Activated CD8-positive, alpha-beta T cell treated with anti-CD3 and anti-CD28 coated beads, Interleukin-2, amount 10 ng/mL, durations not matched to agents 7 days and 5 days (primary cell): ENCODE measurements around the gene MAN1B1. TPM values are rescaled to one million over a fixed set of nuclear protein-coding genes. Genes with fewer than 3 reads are reported as not detected.
"Not testable (repeated sequence)": the region's sequence is repeated elsewhere in the genome, so short reads cannot be mapped to it uniquely, and the experiment has no call there.

ENCODE experiments used
- ATAC-seq: fragments of 150-1000 bp; cut with Tn5 transposase; one replicate; pipeline ENCODE4 v1.10.0; 2021; ENCODE audit warnings: moderate library complexity
- CTCF ChIA-PET: fragments of 350-600 bp; sonication (Branson Sonifier 250); formaldehyde crosslinking; loops from one replicate; lab custom pipeline; 2021; ENCODE audit warnings: antibody characterized with exemption; lab: Charles Lee
- POLR2A ChIA-PET: fragments of 350-600 bp; sonication (Branson Sonifier 250); formaldehyde crosslinking; loops from one replicate; lab custom pipeline; 2021; ENCODE audit warnings: antibody characterized with exemption; lab: Charles Lee
- DNase-seq: peaks from one replicate; pipeline ENCODE4 v3.0.0-alpha.2; 2020
- H3K27ac Mint-ChIP-seq: one replicate; pipeline ENCODE4 v1.8.0; 2021; ENCODE audit warnings: mild to moderate bottlenecking, mixed read lengths
- H3K27me3 Mint-ChIP-seq: one replicate; pipeline ENCODE4 v1.8.0; 2021; ENCODE audit warnings: low read depth, mixed read lengths
- H3K36me3 Mint-ChIP-seq: one replicate; pipeline ENCODE4 v1.8.0; 2021; ENCODE audit warnings: low read depth, mixed read lengths
- H3K4me1 Mint-ChIP-seq: one replicate; pipeline ENCODE4 v1.8.0; 2021; ENCODE audit warnings: low read depth, mixed read lengths
- H3K4me3 Mint-ChIP-seq: one replicate; pipeline ENCODE4 v1.8.0; 2021; ENCODE audit warnings: mild to moderate bottlenecking, mixed read lengths
- H3K9me3 Mint-ChIP-seq: one replicate; pipeline ENCODE4 v1.8.0; 2022; ENCODE audit warnings: mixed read lengths; ENCODE audit not compliant: insufficient read depth
- total RNA-seq, 2 experiments: library from RNA; stranded (reverse); gene quantifications; one replicate each; pipeline ENCODE4 v1.2.3, GENCODE V29; 2021

The MAN1B1 gene
- total RNA-seq, 2 experiments from 2014 or later: 42.2 to 49.2 TPM

- H3K4me3 Mint-ChIP-seq: peak overlapping the region; percentile 83
- POLR2A ChIA-PET: interaction anchor here (1.0 to 3.0 kb wide), 3 partner anchors 44 to 114 kb away, joined by 3 to 14 read pairs (median 4); partner anchors contain the start of genes TPRN and TUBB4B
- no peak for DNase-seq
- CTCF ChIA-PET: interaction anchor here (0.7 to 2.0 kb wide), 7 partner anchors 12 to 110 kb away, joined by 3 to 10 read pairs (median 3); partner anchors contain the start of genes CYSRT1 and MAN1B1
- H3K36me3 Mint-ChIP-seq: peaks cover 3% of the 10 kb centered on the region
- H3K27ac Mint-ChIP-seq: peak overlapping the region; percentile 87
- ATAC-seq: no peak
- H3K27me3 Mint-ChIP-seq: no peaks in the 10 kb centered on the region
- no peaks in the 10 kb centered on the region for H3K9me3 Mint-ChIP-seq
- H3K4me1 Mint-ChIP-seq: peaks cover 43% of the 10 kb centered on the region
These were observed 40.0 kb downstream of the MAN1B1 start for GRCh38 chr9:137126786-137127185.

GRCh38 chr9:137127301-137128157 is 40.7 kb downstream of the MAN1B1 start:
- Mint-ChIP-seq H3K27me3 (no peaks in the 10 kb centered on the region), H3K36me3 (peaks cover 3% of the 10 kb centered on the region), H3K27ac (peak overlapping the region; percentile 87), H3K9me3 (no peaks in the 10 kb centered on the region), H3K4me1 (peaks cover 38% of the 10 kb centered on the region), H3K4me3 (peak overlapping the region; percentile 83)
- POLR2A ChIA-PET: interaction anchor here (0.6 to 3.0 kb wide), 7 partner anchors 43 to 437 kb away, joined by 3 to 14 read pairs (median 4); partner anchors contain the start of genes CYSRT1, NELFB, TPRN and TUBB4B
- CTCF ChIA-PET: interaction anchor here (0.7 to 2.0 kb wide), 8 partner anchors 12 to 109 kb away, joined by 3 to 10 read pairs (median 4); partner anchors contain the start of gene MAN1B1
- peak; percentile 63 for DNase-seq
- peak; percentile 10 for ATAC-seq

GRCh38 chr9:137128158-137128861 is 41.5 kb downstream of the MAN1B1 start:
- ATAC-seq: no peak
- H3K4me3 Mint-ChIP-seq: peak overlapping the region; percentile 83
- no peaks in the 10 kb centered on the region for H3K9me3 Mint-ChIP-seq
- peak overlapping the region; percentile 87 for H3K27ac Mint-ChIP-seq
- peaks cover 3% of the 10 kb centered on the region for H3K36me3 Mint-ChIP-seq
- peaks cover 3% of the 10 kb centered on the region for H3K27me3 Mint-ChIP-seq
- DNase-seq: peak; percentile 41
- peaks cover 34% of the 10 kb centered on the region for H3K4me1 Mint-ChIP-seq
- ChIA-PET POLR2A (interaction anchor here (0.6 to 3.0 kb wide), 7 partner anchors 12 to 127 kb away, joined by 3 to 14 read pairs (median 4); partner anchors contain the start of genes MAN1B1, NELFB, SAPCD2 and TUBB4B), CTCF (interaction anchor here (1.1 to 3.0 kb wide), 9 partner anchors 32 to 136 kb away, joined by 3 to 22 read pairs (median 7); partner anchors contain the start of gene TPRN)

- ChIA-PET CTCF (interaction anchor here (1.0 to 3.0 kb wide), 14 partner anchors 11 to 287 kb away, joined by 3 to 22 read pairs (median 4); partner anchors contain the start of genes AJM1, MAN1B1, NPDC1 and TPRN), POLR2A (interaction anchor here (0.6 to 1.9 kb wide), 17 partner anchors 9 to 112 kb away, joined by 3 to 15 read pairs (median 4); partner anchors contain the start of genes ANAPC2, GRIN1, MAN1B1 and SAPCD2)
- H3K4me1 Mint-ChIP-seq: peaks cover 31% of the 10 kb centered on the region
- no peaks in the 10 kb centered on the region for H3K9me3 Mint-ChIP-seq
- H3K27me3 Mint-ChIP-seq: peaks cover 4% of the 10 kb centered on the region
- peak; percentile 41 for DNase-seq
- ATAC-seq: peak; percentile 1
- peak overlapping the region; percentile 87 for H3K27ac Mint-ChIP-seq
- peak overlapping the region; percentile 83 for H3K4me3 Mint-ChIP-seq
- peaks cover 2% of the 10 kb centered on the region for H3K36me3 Mint-ChIP-seq
These were observed 42.2 kb downstream of the MAN1B1 start for GRCh38 chr9:137128862-137129455.

- ATAC-seq (peak; percentile 95), DNase-seq (peak; percentile 93)
- CTCF ChIA-PET: interaction anchor here (0.7 to 3.0 kb wide), 18 partner anchors 11 to 401 kb away, joined by 3 to 22 read pairs (median 4); partner anchors contain the start of genes AJM1, CYSRT1, MAN1B1 and NPDC1
- Mint-ChIP-seq H3K4me3 (peak overlapping the region; percentile 83), H3K27ac (peak overlapping the region; percentile 82), H3K9me3 (no peaks in the 10 kb centered on the region), H3K27me3 (peaks cover 7% of the 10 kb centered on the region), H3K36me3 (peaks cover 2% of the 10 kb centered on the region), H3K4me1 (peaks cover 31% of the 10 kb centered on the region)
- POLR2A ChIA-PET: interaction anchor here (0.7 to 1.9 kb wide), 20 partner anchors 9 to 111 kb away, joined by 3 to 15 read pairs (median 4); partner anchors contain the start of genes ANAPC2, GRIN1, MAN1B1 and SAPCD2
These were observed 42.8 kb downstream of the MAN1B1 start for GRCh38 chr9:137129456-137130175.

- Mint-ChIP-seq H3K4me3 (peak overlapping the region; percentile 81), H3K27me3 (peaks cover 7% of the 10 kb centered on the region), H3K9me3 (no peaks in the 10 kb centered on the region), H3K27ac (peak overlapping the region; percentile 77), H3K4me1 (peaks cover 31% of the 10 kb centered on the region), H3K36me3 (peaks cover 2% of the 10 kb centered on the region)
- peak; percentile 16 for ATAC-seq
- CTCF ChIA-PET: interaction anchor here (0.7 to 3.0 kb wide), 18 partner anchors 12 to 401 kb away, joined by 3 to 22 read pairs (median 4); partner anchors contain the start of genes AJM1, CYSRT1, MAN1B1 and NPDC1
- DNase-seq: no peak
- POLR2A ChIA-PET: interaction anchor here (0.9 to 1.9 kb wide), 14 partner anchors 17 to 110 kb away, joined by 3 to 15 read pairs (median 4); partner anchors contain the start of genes ANAPC2, SAPCD2, SSNA1 and TUBB4B
These were observed 43.5 kb downstream of the MAN1B1 start for GRCh38 chr9:137130176-137130755.

- CTCF ChIA-PET: no interaction called here
- ATAC-seq (no peak), DNase-seq (no peak)
- peaks cover 28% of the 10 kb centered on the region for H3K27me3 Mint-ChIP-seq
- POLR2A ChIA-PET: interaction anchor here (0.6 kb wide), 1 partner anchor 58 kb away, joined by 3 read pairs; no protein-coding TSS in a partner anchor
- H3K4me1 Mint-ChIP-seq: peaks cover 4% of the 10 kb centered on the region
- no peak overlapping the region for H3K4me3 Mint-ChIP-seq
- no peak overlapping the region for H3K27ac Mint-ChIP-seq
- H3K36me3 Mint-ChIP-seq: no peaks in the 10 kb centered on the region
- H3K9me3 Mint-ChIP-seq: no peaks in the 10 kb centered on the region
These were observed 47.4 kb downstream of the MAN1B1 start for GRCh38 chr9:137134191-137134590.

GRCh38 chr9:137135154-137135553 is 48.4 kb downstream of the MAN1B1 start:
- H3K4me1 Mint-ChIP-seq, H3K4me3 Mint-ChIP-seq, ATAC-seq, H3K9me3 Mint-ChIP-seq, CTCF ChIA-PET, H3K27ac Mint-ChIP-seq, DNase-seq, H3K36me3 Mint-ChIP-seq: not testable (repeated sequence)
- peaks cover 34% of the 10 kb centered on the region for H3K27me3 Mint-ChIP-seq
- POLR2A ChIA-PET: interaction anchor here (0.6 to 1.0 kb wide), 2 partner anchors 16 to 169 kb away, joined by 3 to 4 read pairs; no protein-coding TSS in a partner anchor

- Mint-ChIP-seq H3K4me3 (no peak overlapping the region), H3K4me1 (peaks cover 14% of the 10 kb centered on the region), H3K9me3 (no peaks in the 10 kb centered on the region), H3K36me3 (no peaks in the 10 kb centered on the region), H3K27me3 (peaks cover 38% of the 10 kb centered on the region), H3K27ac (no peak overlapping the region)
- no peak for DNase-seq
- POLR2A ChIA-PET: interaction anchor here (1.0 kb wide), 1 partner anchor 15 kb away, joined by 3 read pairs; no protein-coding TSS in a partner anchor
- ATAC-seq: no peak
- CTCF ChIA-PET: interaction anchor here (1.6 kb wide), 1 partner anchor 100 kb away, joined by 3 read pairs; no protein-coding TSS in a partner anchor
These were observed 49.6 kb downstream of the MAN1B1 start for GRCh38 chr9:137136261-137136880.
